ENCODE measurements around the gene RNASEH2B. TPM values are rescaled to one million over a fixed set of nuclear protein-coding genes. Genes with fewer than 3 reads are reported as not detected.

The RNASEH2B gene
- total RNA-seq, 1 experiment from 2014 or later, result 137 TPM

- no peaks in the 10 kb centered on the region for H4K20me1 ChIP-seq (ENCODE audit: insufficient read depth, low read depth, low read length)
- H2AFZ ChIP-seq (ENCODE audit: low read length), result no peak overlapping the region
- H3K4me1 ChIP-seq (ENCODE audit: low read length), result no peaks in the 10 kb centered on the region
- no peaks in the 10 kb centered on the region for H3K9me3 ChIP-seq (ENCODE audit: low read length)
- DNase-seq, result no peak
- H3K27me3 ChIP-seq (ENCODE audit: low read length), result no peaks in the 10 kb centered on the region; the same call in 1 of the 2 replicates
- no peak overlapping the region for H3K27ac ChIP-seq (ENCODE audit: low read length)
- H3K36me3 ChIP-seq (ENCODE audit: insufficient read depth, low read length), result no peaks in the 10 kb centered on the region
- no peak overlapping the region for H3K4me3 ChIP-seq (ENCODE audit: low read length)
- no peaks in the 10 kb centered on the region for H3K9me2 ChIP-seq (replicated peaks; ENCODE audit: insufficient read depth, low read length)
- H3K4me2 ChIP-seq (ENCODE audit: low read depth, low read length, poor library complexity, severe bottlenecking), result no peak overlapping the region
- no peaks in the 10 kb centered on the region for H3K79me2 ChIP-seq (ENCODE audit: low read length)
- no peak overlapping the region for H3K9ac ChIP-seq (ENCODE audit: low read length)
These were observed 25.9 kb upstream of the RNASEH2B start for GRCh38 chr13:50883728-50884127.

DNA sequence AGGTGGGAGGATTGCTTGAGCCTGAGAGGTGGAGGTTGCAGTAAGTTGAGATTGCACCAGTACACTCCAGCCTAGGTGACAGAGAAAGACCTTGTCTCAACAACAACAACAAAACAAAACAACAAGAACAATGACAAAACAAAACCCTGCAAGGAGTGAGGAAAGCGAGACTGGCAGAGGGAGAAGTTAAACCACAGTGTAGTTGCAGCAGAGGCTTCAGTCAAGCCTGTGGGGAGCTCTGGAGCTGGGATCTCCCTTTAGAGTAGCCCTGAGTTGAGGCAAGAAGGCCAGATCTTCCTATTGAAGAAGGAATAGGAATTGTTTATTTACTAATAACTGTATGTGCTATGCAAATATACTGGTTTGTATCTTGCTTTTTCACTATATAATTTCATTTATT, 25.3 kb upstream of the RNASEH2B start:
- H3K4me1 ChIP-seq (ENCODE audit: low read length), result no peaks in the 10 kb centered on the region
- no peak overlapping the region for H3K4me2 ChIP-seq (ENCODE audit: low read depth, low read length, poor library complexity, severe bottlenecking)
- H3K36me3 ChIP-seq (ENCODE audit: insufficient read depth, low read length), result no peaks in the 10 kb centered on the region
- no peak overlapping the region for H2AFZ ChIP-seq (ENCODE audit: low read length)
- H3K79me2 ChIP-seq (ENCODE audit: low read length), result no peaks in the 10 kb centered on the region
- no peak overlapping the region for H3K27ac ChIP-seq (ENCODE audit: low read length)
- H3K4me3 ChIP-seq (ENCODE audit: low read length), result no peak overlapping the region
- H3K9me2 ChIP-seq (replicated peaks; ENCODE audit: insufficient read depth, low read length), result no peaks in the 10 kb centered on the region
- H3K27me3 ChIP-seq (ENCODE audit: low read length), result no peaks in the 10 kb centered on the region; the same call in 1 of the 2 replicates
- DNase-seq, result no peak
- H3K9me3 ChIP-seq (ENCODE audit: low read length), result no peaks in the 10 kb centered on the region
- no peak overlapping the region for H3K9ac ChIP-seq (ENCODE audit: low read length)
- no peaks in the 10 kb centered on the region for H4K20me1 ChIP-seq (ENCODE audit: insufficient read depth, low read depth, low read length)

DNA sequence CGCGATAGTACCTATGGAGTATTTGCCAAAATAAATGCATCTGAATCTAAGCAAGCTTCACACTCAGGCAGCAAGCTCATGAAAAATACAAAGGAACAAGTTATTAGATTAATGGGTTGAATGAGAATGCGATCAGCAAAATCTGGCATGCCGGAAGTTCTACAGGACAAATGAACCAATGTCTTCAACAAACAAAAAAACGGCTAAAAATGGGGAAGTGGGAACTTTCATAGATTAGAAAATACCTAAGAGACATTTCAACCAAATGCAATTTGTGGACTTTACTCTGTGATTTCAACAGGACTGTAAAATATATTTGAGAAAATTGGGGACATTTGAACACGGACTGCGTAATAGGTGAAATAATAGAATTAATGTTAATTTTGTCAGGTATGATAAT, 22.4 kb upstream of the RNASEH2B start:
- Histone ChIP-seq H3K4me3 (ENCODE audit: low read length) (no peak overlapping the region), H4K20me1 (ENCODE audit: insufficient read depth, low read depth, low read length) (no peaks in the 10 kb centered on the region), H3K4me1 (ENCODE audit: low read length) (no peaks in the 10 kb centered on the region), H3K27ac (ENCODE audit: low read length) (no peak overlapping the region), H3K9me3 (ENCODE audit: low read length) (no peaks in the 10 kb centered on the region), H3K79me2 (ENCODE audit: low read length) (no peaks in the 10 kb centered on the region), H3K9me2 (replicated peaks; ENCODE audit: insufficient read depth, low read length) (no peaks in the 10 kb centered on the region), H3K36me3 (ENCODE audit: insufficient read depth, low read length) (no peaks in the 10 kb centered on the region), H2AFZ (ENCODE audit: low read length) (no peak overlapping the region), H3K9ac (ENCODE audit: low read length) (no peak overlapping the region), H3K4me2 (ENCODE audit: low read depth, low read length, poor library complexity, severe bottlenecking) (no peak overlapping the region), H3K27me3 (ENCODE audit: low read length) (no peaks in the 10 kb centered on the region; the same call in 1 of the 2 replicates)
- no peak for DNase-seq

DNA sequence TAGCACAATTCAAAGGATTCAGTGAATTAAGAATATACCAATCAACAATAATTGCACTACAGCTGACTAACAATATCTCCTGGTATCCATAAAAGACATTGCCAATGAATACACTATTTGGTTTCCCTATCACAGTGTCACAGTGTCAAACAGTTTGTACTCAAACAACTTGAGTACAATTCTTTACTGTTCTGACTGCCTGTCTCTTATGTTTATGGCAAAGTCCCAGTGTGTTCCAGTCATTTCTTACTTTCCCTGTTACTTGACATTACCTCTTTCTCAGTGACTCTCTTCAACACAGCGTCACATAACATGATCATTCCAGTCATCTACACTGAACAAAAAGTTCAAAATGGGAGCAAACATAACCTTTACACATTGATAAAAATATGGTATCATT, 21.2 kb upstream of the RNASEH2B start:
- Histone ChIP-seq H3K9me2 (replicated peaks; ENCODE audit: insufficient read depth, low read length) (no peaks in the 10 kb centered on the region), H3K4me2 (ENCODE audit: low read depth, low read length, poor library complexity, severe bottlenecking) (no peak overlapping the region), H3K4me1 (ENCODE audit: low read length) (peaks cover 4% of the 10 kb centered on the region), H3K9me3 (ENCODE audit: low read length) (no peaks in the 10 kb centered on the region), H3K27me3 (ENCODE audit: low read length) (no peaks in the 10 kb centered on the region; the same call in 1 of the 2 replicates), H3K4me3 (ENCODE audit: low read length) (no peak overlapping the region), H3K36me3 (ENCODE audit: insufficient read depth, low read length) (no peaks in the 10 kb centered on the region), H3K9ac (ENCODE audit: low read length) (no peak overlapping the region), H3K27ac (ENCODE audit: low read length) (no peak overlapping the region), H2AFZ (ENCODE audit: low read length) (no peak overlapping the region), H3K79me2 (ENCODE audit: low read length) (no peaks in the 10 kb centered on the region), H4K20me1 (ENCODE audit: insufficient read depth, low read depth, low read length) (no peaks in the 10 kb centered on the region)
- no peak for DNase-seq

GRCh38 chr13:50889317-50889716, 20.3 kb upstream of the RNASEH2B start:
- Histone ChIP-seq H3K27me3 (ENCODE audit: low read length) (no peaks in the 10 kb centered on the region; the same call in 1 of the 2 replicates), H3K4me2 (ENCODE audit: low read depth, low read length, poor library complexity, severe bottlenecking) (no peak overlapping the region), H3K9me2 (replicated peaks; ENCODE audit: insufficient read depth, low read length) (no peaks in the 10 kb centered on the region), H3K79me2 (ENCODE audit: low read length) (no peaks in the 10 kb centered on the region), H3K27ac (ENCODE audit: low read length) (no peak overlapping the region), H3K9me3 (ENCODE audit: low read length) (no peaks in the 10 kb centered on the region), H3K36me3 (ENCODE audit: insufficient read depth, low read length) (no peaks in the 10 kb centered on the region), H4K20me1 (ENCODE audit: insufficient read depth, low read depth, low read length) (no peaks in the 10 kb centered on the region), H3K9ac (ENCODE audit: low read length) (no peak overlapping the region), H2AFZ (ENCODE audit: low read length) (no peak overlapping the region), H3K4me3 (ENCODE audit: low read length) (no peak overlapping the region), H3K4me1 (ENCODE audit: low read length) (peaks cover 10% of the 10 kb centered on the region)
- DNase-seq, result no peak

- Histone ChIP-seq H3K4me2 (ENCODE audit: low read depth, low read length, poor library complexity, severe bottlenecking) (no peak overlapping the region), H3K4me1 (ENCODE audit: low read length) (peaks cover 10% of the 10 kb centered on the region), H3K4me3 (ENCODE audit: low read length) (no peak overlapping the region), H4K20me1 (ENCODE audit: insufficient read depth, low read depth, low read length) (no peaks in the 10 kb centered on the region), H3K36me3 (ENCODE audit: insufficient read depth, low read length) (no peaks in the 10 kb centered on the region), H2AFZ (ENCODE audit: low read length) (no peak overlapping the region), H3K79me2 (ENCODE audit: low read length) (no peaks in the 10 kb centered on the region), H3K27me3 (ENCODE audit: low read length) (no peaks in the 10 kb centered on the region; the same call in 1 of the 2 replicates), H3K9ac (ENCODE audit: low read length) (no peak overlapping the region), H3K9me3 (ENCODE audit: low read length) (no peaks in the 10 kb centered on the region), H3K27ac (ENCODE audit: low read length) (no peak overlapping the region), H3K9me2 (replicated peaks; ENCODE audit: insufficient read depth, low read length) (no peaks in the 10 kb centered on the region)
- no peak for DNase-seq
These were observed 18.4 kb upstream of the RNASEH2B start for GRCh38 chr13:50891206-50891605.

DNA sequence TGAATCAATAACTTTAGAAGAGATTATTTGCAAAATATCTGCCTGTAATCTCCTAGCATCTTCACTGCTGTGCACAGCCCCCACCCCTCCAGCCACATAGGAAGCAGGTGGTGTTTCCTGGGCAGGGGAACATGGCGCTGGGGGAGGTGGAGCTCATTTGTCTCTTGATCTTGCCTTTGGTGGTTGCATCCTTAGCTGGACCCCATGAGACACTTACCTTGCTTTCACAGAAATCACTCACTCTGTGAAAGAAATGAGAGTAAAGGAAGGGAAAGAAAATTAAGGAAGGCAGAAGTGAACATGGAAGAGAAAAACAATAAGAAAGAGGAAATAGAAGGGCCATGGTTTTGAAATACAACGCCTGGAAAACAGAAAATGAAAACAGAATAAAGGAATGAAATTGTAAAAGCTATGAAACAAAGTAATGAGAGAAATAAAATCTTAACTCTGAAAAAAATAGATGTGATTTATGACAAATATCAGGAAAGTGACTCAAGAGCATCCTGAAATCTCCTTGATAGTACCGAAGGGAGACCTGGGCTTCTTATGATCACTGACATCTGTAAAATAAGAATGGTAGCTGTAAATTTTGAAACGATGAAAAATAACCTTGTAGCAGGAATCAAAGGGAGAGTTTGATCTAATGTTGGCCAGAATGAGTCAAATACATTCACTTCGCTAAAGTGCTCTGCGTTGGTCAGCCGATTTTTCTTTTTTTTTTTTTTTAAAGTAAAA, 17.2 kb upstream of the RNASEH2B start:
- Histone ChIP-seq H3K36me3 (ENCODE audit: insufficient read depth, low read length) (no peaks in the 10 kb centered on the region), H2AFZ (ENCODE audit: low read length) (no peak overlapping the region), H3K9me2 (replicated peaks; ENCODE audit: insufficient read depth, low read length) (no peaks in the 10 kb centered on the region), H3K9ac (ENCODE audit: low read length) (no peak overlapping the region), H3K9me3 (ENCODE audit: low read length) (no peaks in the 10 kb centered on the region), H3K27me3 (ENCODE audit: low read length) (no peaks in the 10 kb centered on the region; the same call in 1 of the 2 replicates), H3K27ac (ENCODE audit: low read length) (no peak overlapping the region), H3K4me3 (ENCODE audit: low read length) (no peak overlapping the region), H4K20me1 (ENCODE audit: insufficient read depth, low read depth, low read length) (no peaks in the 10 kb centered on the region), H3K4me1 (ENCODE audit: low read length) (peaks cover 15% of the 10 kb centered on the region), H3K4me2 (ENCODE audit: low read depth, low read length, poor library complexity, severe bottlenecking) (no peak overlapping the region), H3K79me2 (ENCODE audit: low read length) (no peaks in the 10 kb centered on the region)
- no peak for DNase-seq

DNA sequence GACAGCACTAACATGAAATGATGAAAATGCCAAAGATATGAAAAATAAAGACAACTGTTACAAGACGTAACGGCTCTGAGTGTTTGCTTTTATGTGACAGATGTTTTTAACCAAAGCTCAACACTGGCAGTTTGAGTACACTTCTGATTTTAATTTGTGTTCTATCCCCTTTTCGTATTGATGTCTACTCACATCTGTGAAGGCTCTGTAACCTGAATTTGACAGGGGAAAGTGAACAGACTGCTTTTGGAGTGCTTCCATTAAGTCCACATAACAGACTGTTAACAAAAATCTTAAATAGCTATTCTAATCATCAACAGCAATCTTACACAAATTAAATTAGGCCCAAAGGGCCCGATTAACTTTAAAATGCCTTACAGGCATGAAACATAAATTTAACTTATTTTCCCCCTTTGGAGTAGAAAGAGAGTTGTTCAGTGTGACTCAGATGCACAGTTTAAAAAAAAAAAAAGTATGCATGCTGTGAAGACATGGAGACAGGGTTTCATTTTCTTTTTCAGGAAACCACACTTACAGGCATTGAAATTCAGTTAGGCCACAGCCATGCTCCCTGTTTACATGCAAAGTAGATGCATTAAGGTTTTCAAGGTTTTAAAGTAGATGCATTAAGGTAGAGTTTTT, 16.3 kb upstream of the RNASEH2B start:
- Histone ChIP-seq H3K27ac (ENCODE audit: low read length) (no peak overlapping the region), H3K4me3 (ENCODE audit: low read length) (no peak overlapping the region), H3K9ac (ENCODE audit: low read length) (no peak overlapping the region), H3K36me3 (ENCODE audit: insufficient read depth, low read length) (no peaks in the 10 kb centered on the region), H3K4me1 (ENCODE audit: low read length) (peaks cover 15% of the 10 kb centered on the region), H2AFZ (ENCODE audit: low read length) (no peak overlapping the region), H3K4me2 (ENCODE audit: low read depth, low read length, poor library complexity, severe bottlenecking) (no peak overlapping the region), H4K20me1 (ENCODE audit: insufficient read depth, low read depth, low read length) (no peaks in the 10 kb centered on the region), H3K9me2 (replicated peaks; ENCODE audit: insufficient read depth, low read length) (no peaks in the 10 kb centered on the region), H3K27me3 (ENCODE audit: low read length) (no peaks in the 10 kb centered on the region; the same call in 1 of the 2 replicates), H3K79me2 (ENCODE audit: low read length) (no peaks in the 10 kb centered on the region), H3K9me3 (ENCODE audit: low read length) (no peaks in the 10 kb centered on the region)
- no peak for DNase-seq
